HEK293 (cell line): ENCODE measurements around the gene CDH12.

Experiments used
- AEBP2 ChIP-seq: fragments of 450-650 bp; formaldehyde crosslinking; IDR thresholded peaks from 2 replicates; pipeline ENCODE4 v1.5.1; 2016; ENCODE audit warnings: missing biosample characterization, missing genetic modification characterization, borderline replicate concordance
- CTCF ChIP-seq: fragments of 450-650 bp; formaldehyde crosslinking; IDR thresholded peaks from 2 replicates; pipeline ENCODE4 v1.5.1; 2016; ENCODE audit warnings: missing biosample characterization, missing genetic modification characterization
- SP2 ChIP-seq: fragments of 450-650 bp; formaldehyde crosslinking; IDR thresholded peaks from 2 replicates; pipeline ENCODE4 v1.5.1; 2016; ENCODE audit warnings: missing biosample characterization, missing genetic modification characterization
- ZBTB8A ChIP-seq: fragments of 450-650 bp; formaldehyde crosslinking; IDR thresholded peaks from 2 replicates; pipeline ENCODE4 v1.5.1; 2016; ENCODE audit warnings: missing biosample characterization, missing genetic modification characterization
- ZSCAN16 ChIP-seq: fragments of 450-650 bp; formaldehyde crosslinking; IDR thresholded peaks from 2 replicates; pipeline ENCODE4 v1.5.1; 2016; ENCODE audit warnings: missing biosample characterization, missing genetic modification characterization
- ZSCAN30 ChIP-seq: fragments of 450-650 bp; IDR thresholded peaks from 2 replicates; pipeline ENCODE4 v1.5.1; 2018; ENCODE audit warnings: missing biosample characterization, mild to moderate bottlenecking, missing genetic modification characterization, moderate library complexity
- TF ChIP-seq, protein P1 (sequence below): fragments of 450-650 bp; formaldehyde crosslinking; IDR thresholded peaks from 2 replicates; pipeline ENCODE4 v1.5.1; 2016; ENCODE audit warnings: missing biosample characterization, missing genetic modification characterization
- TF ChIP-seq, protein P2 (sequence below): fragments of 450-650 bp; formaldehyde crosslinking; IDR thresholded peaks from 2 replicates; pipeline ENCODE4 v1.5.1; 2016; ENCODE audit warnings: missing biosample characterization, missing genetic modification characterization

GRCh38 chr5:22076586-22076985, 776.6 kb downstream of the CDH12 start:
- TF ChIP-seq CTCF (tag by site-specific recombination), result no peak
- TF ChIP-seq, protein P1, sequence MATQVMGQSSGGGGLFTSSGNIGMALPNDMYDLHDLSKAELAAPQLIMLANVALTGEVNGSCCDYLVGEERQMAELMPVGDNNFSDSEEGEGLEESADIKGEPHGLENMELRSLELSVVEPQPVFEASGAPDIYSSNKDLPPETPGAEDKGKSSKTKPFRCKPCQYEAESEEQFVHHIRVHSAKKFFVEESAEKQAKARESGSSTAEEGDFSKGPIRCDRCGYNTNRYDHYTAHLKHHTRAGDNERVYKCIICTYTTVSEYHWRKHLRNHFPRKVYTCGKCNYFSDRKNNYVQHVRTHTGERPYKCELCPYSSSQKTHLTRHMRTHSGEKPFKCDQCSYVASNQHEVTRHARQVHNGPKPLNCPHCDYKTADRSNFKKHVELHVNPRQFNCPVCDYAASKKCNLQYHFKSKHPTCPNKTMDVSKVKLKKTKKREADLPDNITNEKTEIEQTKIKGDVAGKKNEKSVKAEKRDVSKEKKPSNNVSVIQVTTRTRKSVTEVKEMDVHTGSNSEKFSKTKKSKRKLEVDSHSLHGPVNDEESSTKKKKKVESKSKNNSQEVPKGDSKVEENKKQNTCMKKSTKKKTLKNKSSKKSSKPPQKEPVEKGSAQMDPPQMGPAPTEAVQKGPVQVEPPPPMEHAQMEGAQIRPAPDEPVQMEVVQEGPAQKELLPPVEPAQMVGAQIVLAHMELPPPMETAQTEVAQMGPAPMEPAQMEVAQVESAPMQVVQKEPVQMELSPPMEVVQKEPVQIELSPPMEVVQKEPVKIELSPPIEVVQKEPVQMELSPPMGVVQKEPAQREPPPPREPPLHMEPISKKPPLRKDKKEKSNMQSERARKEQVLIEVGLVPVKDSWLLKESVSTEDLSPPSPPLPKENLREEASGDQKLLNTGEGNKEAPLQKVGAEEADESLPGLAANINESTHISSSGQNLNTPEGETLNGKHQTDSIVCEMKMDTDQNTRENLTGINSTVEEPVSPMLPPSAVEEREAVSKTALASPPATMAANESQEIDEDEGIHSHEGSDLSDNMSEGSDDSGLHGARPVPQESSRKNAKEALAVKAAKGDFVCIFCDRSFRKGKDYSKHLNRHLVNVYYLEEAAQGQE (tag by site-specific recombination), result no peak
- TF ChIP-seq ZSCAN16 (tag by site-specific recombination), result no peak
- TF ChIP-seq, protein P2, sequence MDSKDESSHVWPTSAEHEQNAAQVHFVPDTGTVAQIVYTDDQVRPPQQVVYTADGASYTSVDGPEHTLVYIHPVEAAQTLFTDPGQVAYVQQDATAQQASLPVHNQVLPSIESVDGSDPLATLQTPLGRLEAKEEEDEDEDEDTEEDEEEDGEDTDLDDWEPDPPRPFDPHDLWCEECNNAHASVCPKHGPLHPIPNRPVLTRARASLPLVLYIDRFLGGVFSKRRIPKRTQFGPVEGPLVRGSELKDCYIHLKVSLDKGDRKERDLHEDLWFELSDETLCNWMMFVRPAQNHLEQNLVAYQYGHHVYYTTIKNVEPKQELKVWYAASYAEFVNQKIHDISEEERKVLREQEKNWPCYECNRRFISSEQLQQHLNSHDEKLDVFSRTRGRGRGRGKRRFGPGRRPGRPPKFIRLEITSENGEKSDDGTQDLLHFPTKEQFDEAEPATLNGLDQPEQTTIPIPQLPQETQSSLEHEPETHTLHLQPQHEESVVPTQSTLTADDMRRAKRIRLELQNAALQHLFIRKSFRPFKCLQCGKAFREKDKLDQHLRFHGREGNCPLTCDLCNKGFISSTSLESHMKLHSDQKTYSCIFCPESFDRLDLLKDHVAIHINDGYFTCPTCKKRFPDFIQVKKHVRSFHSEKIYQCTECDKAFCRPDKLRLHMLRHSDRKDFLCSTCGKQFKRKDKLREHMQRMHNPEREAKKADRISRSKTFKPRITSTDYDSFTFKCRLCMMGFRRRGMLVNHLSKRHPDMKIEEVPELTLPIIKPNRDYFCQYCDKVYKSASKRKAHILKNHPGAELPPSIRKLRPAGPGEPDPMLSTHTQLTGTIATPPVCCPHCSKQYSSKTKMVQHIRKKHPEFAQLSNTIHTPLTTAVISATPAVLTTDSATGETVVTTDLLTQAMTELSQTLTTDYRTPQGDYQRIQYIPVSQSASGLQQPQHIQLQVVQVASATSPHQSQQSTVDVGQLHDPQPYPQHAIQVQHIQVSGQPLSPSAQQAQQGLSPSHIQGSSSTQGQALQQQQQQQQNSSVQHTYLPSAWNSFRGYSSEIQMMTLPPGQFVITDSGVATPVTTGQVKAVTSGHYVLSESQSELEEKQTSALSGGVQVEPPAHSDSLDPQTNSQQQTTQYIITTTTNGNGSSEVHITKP (tag by site-specific recombination), result no peak
- no peak for TF ChIP-seq ZBTB8A (tag by site-specific recombination)
- no peak for TF ChIP-seq SP2 (tag by site-specific recombination)
- no peak for TF ChIP-seq AEBP2 (tag by site-specific recombination)
- no peak for TF ChIP-seq ZSCAN30
